IPS-15b (cell line): ENCODE data around the gene C1QTNF9B.

Source experiments
- H3K27me3 ChIP-seq: one replicate; pipeline ENCODE4 v1.6.1; 2013; ENCODE audit warnings: low read length; ENCODE audit not compliant: control insufficient read depth, insufficient read depth
- H3K36me3 ChIP-seq: one replicate; pipeline ENCODE4 v1.6.1; 2013; ENCODE audit warnings: low read length; ENCODE audit not compliant: control insufficient read depth, insufficient read depth
- H3K4me1 ChIP-seq: one replicate; pipeline ENCODE4 v1.6.1; 2013; ENCODE audit warnings: mild to moderate bottlenecking, low read length; ENCODE audit not compliant: control insufficient read depth, insufficient read depth
- H3K4me3 ChIP-seq: one replicate; pipeline ENCODE4 v1.5.1; 2013; ENCODE audit warnings: low read depth, low read length
- H3K9ac ChIP-seq: one replicate; pipeline ENCODE4 v1.6.1; 2013; ENCODE audit warnings: low read depth, mild to moderate bottlenecking, low read length
- H3K9me3 ChIP-seq: one replicate; pipeline ENCODE4 v1.6.1; 2013; ENCODE audit warnings: mild to moderate bottlenecking, low read length; ENCODE audit not compliant: control insufficient read depth, insufficient read depth

C1QTNF9B gene

GRCh38 chr13:23868521-23868920 lies 28.8 kb downstream of the C1QTNF9B start:
- Histone ChIP-seq H3K9ac (no peak overlapping the region), H3K36me3 (no peaks in the 10 kb centered on the region), H3K9me3 (no peaks in the 10 kb centered on the region), H3K4me3 (no peak overlapping the region), H3K4me1 (no peaks in the 10 kb centered on the region), H3K27me3 (no peaks in the 10 kb centered on the region)

GRCh38 chr13:23867027-23867491 lies 30.2 kb downstream of the C1QTNF9B start:
- Histone ChIP-seq H3K9me3 (no peaks in the 10 kb centered on the region), H3K4me1 (no peaks in the 10 kb centered on the region), H3K36me3 (no peaks in the 10 kb centered on the region), H3K4me3 (no peak overlapping the region), H3K27me3 (no peaks in the 10 kb centered on the region), H3K9ac (no peak overlapping the region)

- Histone ChIP-seq H3K9ac (no peak overlapping the region), H3K27me3 (no peaks in the 10 kb centered on the region), H3K4me3 (no peak overlapping the region), H3K36me3 (no peaks in the 10 kb centered on the region), H3K4me1 (no peaks in the 10 kb centered on the region), H3K9me3 (no peaks in the 10 kb centered on the region)
Observed at GRCh38 chr13:23866420-23867026, 30.8 kb downstream of the C1QTNF9B start.

GRCh38 chr13:23865906-23866305 lies 31.4 kb downstream of the C1QTNF9B start:
- Histone ChIP-seq H3K9me3 (no peaks in the 10 kb centered on the region), H3K4me1 (no peaks in the 10 kb centered on the region), H3K36me3 (no peaks in the 10 kb centered on the region), H3K4me3 (no peak overlapping the region), H3K27me3 (no peaks in the 10 kb centered on the region), H3K9ac (no peak overlapping the region)

GRCh38 chr13:23865026-23865425 lies 32.3 kb downstream of the C1QTNF9B start:
- no peaks in the 10 kb centered on the region for H3K4me1 ChIP-seq

GRCh38 chr13:23861310-23861709 lies 36.0 kb downstream of the C1QTNF9B start:
- Histone ChIP-seq H3K4me3 (no peak overlapping the region), H3K9me3 (no peaks in the 10 kb centered on the region), H3K4me1 (peaks cover under 1% of the 10 kb centered on the region), H3K27me3 (no peaks in the 10 kb centered on the region), H3K36me3 (no peaks in the 10 kb centered on the region), H3K9ac (no peak overlapping the region)

More at GRCh38 chr13:23865026-23865425, 32.3 kb downstream of the C1QTNF9B start:
- Histone ChIP-seq H3K9me3 (no peaks in the 10 kb centered on the region), H3K36me3 (no peaks in the 10 kb centered on the region), H3K4me3 (no peak overlapping the region), H3K27me3 (no peaks in the 10 kb centered on the region), H3K9ac (no peak overlapping the region)

- Histone ChIP-seq H3K4me1 (peaks cover 3% of the 10 kb centered on the region), H3K4me3 (no peak overlapping the region), H3K36me3 (no peaks in the 10 kb centered on the region), H3K9me3 (no peaks in the 10 kb centered on the region), H3K9ac (no peak overlapping the region), H3K27me3 (no peaks in the 10 kb centered on the region)
Observed at GRCh38 chr13:23859904-23860303, 37.4 kb downstream of the C1QTNF9B start.

GRCh38 chr13:23859455-23859854 lies 37.8 kb downstream of the C1QTNF9B start:
- Histone ChIP-seq H3K9me3 (no peaks in the 10 kb centered on the region), H3K4me3 (no peak overlapping the region), H3K9ac (no peak overlapping the region), H3K36me3 (no peaks in the 10 kb centered on the region), H3K4me1 (peaks cover 3% of the 10 kb centered on the region), H3K27me3 (no peaks in the 10 kb centered on the region)

- Histone ChIP-seq H3K4me1 (peaks cover 3% of the 10 kb centered on the region), H3K9ac (no peak overlapping the region), H3K36me3 (no peaks in the 10 kb centered on the region), H3K27me3 (no peaks in the 10 kb centered on the region), H3K9me3 (no peaks in the 10 kb centered on the region), H3K4me3 (no peak overlapping the region)
Observed at GRCh38 chr13:23858546-23858945, 38.8 kb downstream of the C1QTNF9B start.

- no peaks in the 10 kb centered on the region for H3K27me3 ChIP-seq
- no peaks in the 10 kb centered on the region for H3K36me3 ChIP-seq
- H3K4me1 ChIP-seq = peaks cover 3% of the 10 kb centered on the region
- no peaks in the 10 kb centered on the region for H3K9me3 ChIP-seq
- H3K9ac ChIP-seq = no peak overlapping the region
- H3K4me3 ChIP-seq = no peak overlapping the region
Observed at GRCh38 chr13:23856008-23856750, 41.1 kb downstream of the C1QTNF9B start.

- H3K4me3 ChIP-seq = no peak overlapping the region
- H3K4me1 ChIP-seq = peaks cover 3% of the 10 kb centered on the region
- no peaks in the 10 kb centered on the region for H3K36me3 ChIP-seq
- no peaks in the 10 kb centered on the region for H3K9me3 ChIP-seq
- no peaks in the 10 kb centered on the region for H3K27me3 ChIP-seq
- H3K9ac ChIP-seq = no peak overlapping the region
Observed at GRCh38 chr13:23855360-23855759, 41.9 kb downstream of the C1QTNF9B start.

GRCh38 chr13:23852351-23852750 lies 45.0 kb downstream of the C1QTNF9B start:
- Histone ChIP-seq H3K4me3 (no peak overlapping the region), H3K9me3 (no peaks in the 10 kb centered on the region), H3K36me3 (no peaks in the 10 kb centered on the region), H3K4me1 (peaks cover 3% of the 10 kb centered on the region), H3K27me3 (no peaks in the 10 kb centered on the region), H3K9ac (no peak overlapping the region)
